OCI-LY7 (cell line): ENCODE measurements around the gene LBX2.

ENCODE experiments used
- EZH2phosphoT487 ChIP-seq: fragments of 200-600 bp; sonication (generic); IDR thresholded peaks from 2 replicates; pipeline ENCODE4 v1.6.1; 2018; ENCODE audit warnings: low read depth, borderline replicate concordance, mild to moderate bottlenecking, mixed run types, antibody characterized with exemption, low read length, moderate library complexity, mixed read lengths
- TF ChIP-seq, protein P1 (sequence below): fragments of 200-600 bp; sonication (generic); conservative IDR thresholded peaks from 2 replicates; pipeline ENCODE4 v1.5.1; 2014; ENCODE audit warnings: mild to moderate bottlenecking, antibody characterized with exemption, low read length, moderate library complexity, mixed read lengths

DNA sequence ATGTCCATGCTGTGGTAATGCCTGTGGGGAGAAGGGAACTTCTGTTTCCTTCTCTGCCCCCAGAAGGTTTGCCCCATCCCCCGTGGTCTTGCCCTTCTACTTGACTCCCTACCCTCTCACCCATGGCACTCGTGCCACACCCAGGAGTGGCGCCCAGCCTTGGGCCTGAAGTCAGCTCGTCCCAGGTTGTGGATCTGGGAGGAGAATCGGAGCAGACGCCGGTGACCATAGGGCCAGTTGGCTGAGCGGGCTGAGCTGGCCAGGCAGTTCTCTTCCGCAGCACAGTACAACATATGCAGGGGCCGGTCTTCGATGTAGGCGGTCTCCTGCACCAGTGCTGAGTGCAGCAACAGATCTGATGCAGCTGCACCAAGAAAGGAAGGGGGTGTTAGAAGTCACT lies 35.0 kb upstream of the LBX2 start:
- TF ChIP-seq, protein P1, sequence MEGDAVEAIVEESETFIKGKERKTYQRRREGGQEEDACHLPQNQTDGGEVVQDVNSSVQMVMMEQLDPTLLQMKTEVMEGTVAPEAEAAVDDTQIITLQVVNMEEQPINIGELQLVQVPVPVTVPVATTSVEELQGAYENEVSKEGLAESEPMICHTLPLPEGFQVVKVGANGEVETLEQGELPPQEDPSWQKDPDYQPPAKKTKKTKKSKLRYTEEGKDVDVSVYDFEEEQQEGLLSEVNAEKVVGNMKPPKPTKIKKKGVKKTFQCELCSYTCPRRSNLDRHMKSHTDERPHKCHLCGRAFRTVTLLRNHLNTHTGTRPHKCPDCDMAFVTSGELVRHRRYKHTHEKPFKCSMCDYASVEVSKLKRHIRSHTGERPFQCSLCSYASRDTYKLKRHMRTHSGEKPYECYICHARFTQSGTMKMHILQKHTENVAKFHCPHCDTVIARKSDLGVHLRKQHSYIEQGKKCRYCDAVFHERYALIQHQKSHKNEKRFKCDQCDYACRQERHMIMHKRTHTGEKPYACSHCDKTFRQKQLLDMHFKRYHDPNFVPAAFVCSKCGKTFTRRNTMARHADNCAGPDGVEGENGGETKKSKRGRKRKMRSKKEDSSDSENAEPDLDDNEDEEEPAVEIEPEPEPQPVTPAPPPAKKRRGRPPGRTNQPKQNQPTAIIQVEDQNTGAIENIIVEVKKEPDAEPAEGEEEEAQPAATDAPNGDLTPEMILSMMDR: no peak
- TF ChIP-seq EZH2phosphoT487: no peak
